Right lobe of liver (tissue), 4 donors: ENCODE data around the gene PKD1.

Source experiments
- POLR2A ChIP-seq: fragments of 450-650 bp; IDR thresholded peaks from one replicate; pipeline ENCODE4 v1.6.1; 2017; ENCODE audit warnings: antibody characterized with exemption, mild to moderate bottlenecking
- TF ChIP-seq, protein P1 (sequence below), 4 donors: fragments of 200-600 bp in 3 of 4; fragments of 450-650 bp in 1 of 4; IDR thresholded peaks; one replicate each; pipeline versions ENCODE4 v1.5.1 to v1.8.0; 2016 to 2022; ENCODE audit warnings: antibody characterized with exemption in 4 of 4, mild to moderate bottlenecking in 2 of 4
- donor health status: DM: no; HTN: no; CAD: no.
- donor health status: DM: no; HTN: no; CAD: no.
- donor health status: DM: no; HTN: yes; CAD: no.

DNA sequence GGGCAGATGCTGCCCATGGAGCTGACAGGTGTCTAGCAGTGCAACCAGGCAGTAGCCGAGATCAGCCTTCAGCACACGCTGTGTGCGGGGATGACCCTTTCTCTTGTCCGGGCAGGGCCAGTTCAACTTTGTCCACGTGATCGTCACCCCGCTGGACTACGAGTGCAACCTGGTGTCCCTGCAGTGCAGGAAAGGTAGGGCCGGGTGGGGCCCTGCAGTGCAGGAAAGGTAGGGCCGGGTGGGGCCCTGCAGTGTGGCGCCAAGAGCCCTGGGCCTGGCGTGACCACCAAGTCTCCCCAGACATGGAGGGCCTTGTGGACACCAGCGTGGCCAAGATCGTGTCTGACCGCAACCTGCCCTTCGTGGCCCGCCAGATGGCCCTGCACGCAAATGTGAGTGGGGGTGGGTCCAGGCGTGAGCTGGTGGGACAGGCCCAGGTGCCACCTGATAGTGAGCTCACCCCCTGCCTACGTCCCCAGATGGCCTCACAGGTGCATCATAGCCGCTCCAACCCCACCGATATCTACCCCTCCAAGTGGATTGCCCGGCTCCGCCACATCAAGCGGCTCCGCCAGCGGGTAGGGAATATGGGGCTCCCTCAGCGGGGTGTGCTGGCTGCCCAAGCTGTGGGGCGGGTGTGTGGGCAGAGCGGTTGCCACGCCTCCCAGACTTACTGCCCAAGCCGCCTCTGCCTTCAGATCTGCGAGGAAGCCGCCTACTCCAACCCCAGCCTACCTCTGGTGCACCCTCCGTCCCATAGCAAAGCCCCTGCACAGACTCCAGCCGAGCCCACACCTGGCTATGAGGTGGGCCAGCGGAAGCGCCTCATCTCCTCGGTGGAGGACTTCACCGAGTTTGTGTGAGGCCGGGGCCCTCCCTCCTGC lies 47.7 kb downstream of the PKD1 start:
- TF ChIP-seq, protein P1, sequence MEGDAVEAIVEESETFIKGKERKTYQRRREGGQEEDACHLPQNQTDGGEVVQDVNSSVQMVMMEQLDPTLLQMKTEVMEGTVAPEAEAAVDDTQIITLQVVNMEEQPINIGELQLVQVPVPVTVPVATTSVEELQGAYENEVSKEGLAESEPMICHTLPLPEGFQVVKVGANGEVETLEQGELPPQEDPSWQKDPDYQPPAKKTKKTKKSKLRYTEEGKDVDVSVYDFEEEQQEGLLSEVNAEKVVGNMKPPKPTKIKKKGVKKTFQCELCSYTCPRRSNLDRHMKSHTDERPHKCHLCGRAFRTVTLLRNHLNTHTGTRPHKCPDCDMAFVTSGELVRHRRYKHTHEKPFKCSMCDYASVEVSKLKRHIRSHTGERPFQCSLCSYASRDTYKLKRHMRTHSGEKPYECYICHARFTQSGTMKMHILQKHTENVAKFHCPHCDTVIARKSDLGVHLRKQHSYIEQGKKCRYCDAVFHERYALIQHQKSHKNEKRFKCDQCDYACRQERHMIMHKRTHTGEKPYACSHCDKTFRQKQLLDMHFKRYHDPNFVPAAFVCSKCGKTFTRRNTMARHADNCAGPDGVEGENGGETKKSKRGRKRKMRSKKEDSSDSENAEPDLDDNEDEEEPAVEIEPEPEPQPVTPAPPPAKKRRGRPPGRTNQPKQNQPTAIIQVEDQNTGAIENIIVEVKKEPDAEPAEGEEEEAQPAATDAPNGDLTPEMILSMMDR (IDR thresholded peaks at IDR 0.05), result no peak
- TF ChIP-seq POLR2A, result no peak
